GM21447 (cell line): ENCODE measurements around the gene AURKA.
A peak's percentile ranks its signal among the peaks of the same experiment; 100 is the strongest.
"Not testable (repeated sequence)": the region's sequence is repeated elsewhere in the genome, so short reads cannot be mapped to it uniquely, and the experiment has no call there.

Experiments used
- ATAC-seq: cut with Tn5 transposase; IDR thresholded peaks from one replicate; pipeline ENCODE4 v1.9.1; 2021; ENCODE audit not compliant: unreplicated experiment

The AURKA gene

GRCh38 chr20:56360133-56360907 is 31.7 kb downstream of the AURKA start:
- no peak for ATAC-seq

DNA sequence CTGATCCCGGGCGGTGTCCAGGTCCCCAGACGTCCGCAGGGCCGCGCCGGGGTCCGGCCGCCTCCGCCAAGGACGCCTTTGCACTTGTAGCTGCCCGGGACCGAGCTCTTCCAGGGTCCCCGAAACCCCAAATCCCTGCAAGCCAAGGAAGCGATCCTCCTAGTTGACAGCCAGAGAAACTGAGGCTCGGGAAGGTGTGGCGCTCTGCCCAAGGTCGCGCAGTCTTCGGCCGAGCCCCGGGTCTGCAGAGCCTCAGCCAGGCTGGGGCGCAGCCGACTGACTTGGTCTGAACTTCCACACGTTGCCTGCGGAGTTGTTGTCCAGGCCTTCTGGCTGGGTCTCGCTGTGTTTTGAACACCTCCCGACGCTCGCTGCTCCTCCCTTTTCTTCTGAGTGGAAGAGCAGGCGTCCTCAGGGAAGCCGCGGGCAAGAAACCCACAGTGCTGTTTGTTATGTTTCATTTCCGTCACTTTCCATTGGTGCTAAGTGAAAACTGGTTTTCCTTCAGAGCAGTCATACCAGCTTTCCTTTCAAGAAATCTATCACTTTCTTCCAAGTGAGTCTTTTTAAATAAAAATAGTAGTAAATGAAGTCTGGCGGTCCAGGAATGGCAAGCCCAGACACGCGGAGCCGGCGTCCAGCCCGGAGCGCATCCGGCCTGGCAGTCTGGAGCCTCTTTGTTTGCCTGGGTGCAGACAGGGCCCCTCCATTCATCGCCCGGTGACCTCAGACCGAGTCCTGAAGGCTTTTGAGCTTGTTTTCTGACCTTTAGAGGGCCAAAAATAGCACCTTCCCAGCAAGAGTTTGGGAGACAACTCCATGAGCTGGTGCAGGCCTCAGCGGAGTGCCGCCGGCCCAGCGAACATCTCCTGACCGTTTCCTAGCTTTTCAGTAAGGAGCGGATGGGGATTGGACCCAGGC is 32.5 kb downstream of the AURKA start:
- peak; percentile 38 for ATAC-seq

GRCh38 chr20:56358600-56359211 is 33.3 kb downstream of the AURKA start, which contains the start of gene FAM210B:
TSS of gene FAM210B (plus strand) at chr20:56358974. CDS start at chr20:56359006, 32 bp downstream.
- peak; percentile 88 for ATAC-seq

GRCh38 chr20:56358070-56358469 is 33.9 kb downstream of the AURKA start:
- no peak for ATAC-seq

DNA sequence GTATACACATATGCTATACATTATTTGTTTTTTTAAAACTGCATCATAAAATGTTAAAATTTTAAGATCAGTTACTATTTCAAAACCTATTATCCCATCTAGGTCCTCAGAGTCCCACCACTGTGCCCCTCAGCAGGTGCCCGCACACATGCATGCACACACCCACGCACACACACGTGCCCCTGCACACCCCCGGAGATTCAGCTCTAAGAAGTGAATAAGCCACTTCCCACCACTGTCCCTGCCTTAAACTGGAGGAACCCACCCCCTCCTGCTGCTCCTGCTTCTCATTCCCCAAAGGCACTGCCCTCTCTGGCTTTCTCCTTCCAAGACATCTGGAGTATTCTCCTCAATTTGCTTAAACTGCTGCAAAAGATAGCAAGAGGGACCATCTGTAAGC is 38.7 kb downstream of the AURKA start:
- ATAC-seq, result no peak

- ATAC-seq, result no peak
These were observed 39.5 kb downstream of the AURKA start for GRCh38 chr20:56352345-56353055.

DNA sequence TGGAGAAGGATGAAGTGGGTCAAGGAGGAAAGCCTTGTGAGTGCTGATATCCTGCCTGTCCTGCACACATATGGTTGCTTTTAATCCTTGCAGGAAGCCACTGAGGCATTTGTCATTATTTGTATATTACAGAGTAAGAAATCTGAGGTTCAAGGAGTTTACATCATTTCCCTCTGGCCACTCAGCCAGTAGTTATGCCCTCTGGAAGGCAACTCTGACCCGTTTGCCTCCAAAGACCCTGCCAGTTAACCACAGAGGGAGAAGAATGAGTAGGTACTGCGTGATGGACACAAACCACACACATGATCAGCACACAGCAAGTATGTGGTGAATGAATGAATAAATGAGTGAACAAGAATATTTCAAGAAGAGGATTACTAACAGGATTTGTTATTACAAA is 41.2 kb downstream of the AURKA start:
- no peak for ATAC-seq

DNA sequence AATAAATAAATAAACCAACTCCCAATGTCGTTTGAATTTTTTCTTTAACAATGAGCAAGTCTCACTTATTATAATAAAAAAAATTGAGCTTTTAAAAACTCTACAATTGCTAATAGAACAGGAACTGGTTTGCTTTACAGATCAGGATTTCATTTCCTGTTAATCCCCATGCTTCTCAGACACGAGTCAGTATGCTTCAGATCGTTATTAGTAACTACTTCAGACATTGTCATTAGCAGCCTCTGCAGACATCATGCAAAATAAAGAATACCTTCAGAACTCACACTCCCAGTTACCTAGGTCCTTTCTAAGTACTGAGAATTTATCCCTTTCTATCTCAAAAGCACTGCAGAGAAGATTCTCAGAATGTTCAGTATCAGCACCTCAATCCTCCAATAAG is 43.3 kb downstream of the AURKA start:
- ATAC-seq, result no peak

DNA sequence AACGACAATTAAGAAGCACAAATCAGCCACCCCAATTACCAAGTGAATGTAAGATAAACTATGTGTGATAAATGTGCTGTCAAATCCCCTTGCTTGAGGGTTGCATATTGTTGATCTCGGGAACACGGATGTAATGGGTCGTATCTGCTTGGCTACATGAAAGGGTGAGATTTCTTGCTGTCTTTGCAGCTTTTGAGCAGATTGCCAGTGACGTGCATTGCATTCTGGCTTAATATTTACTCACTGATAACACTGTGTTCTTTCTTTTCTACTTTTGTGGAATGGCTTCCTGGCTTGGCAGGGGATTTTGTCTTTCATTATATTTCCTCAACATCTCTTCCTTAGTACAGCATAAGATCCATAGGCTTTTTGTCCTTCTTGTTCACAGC is 43.7 kb downstream of the AURKA start:
- ATAC-seq, result no peak

DNA sequence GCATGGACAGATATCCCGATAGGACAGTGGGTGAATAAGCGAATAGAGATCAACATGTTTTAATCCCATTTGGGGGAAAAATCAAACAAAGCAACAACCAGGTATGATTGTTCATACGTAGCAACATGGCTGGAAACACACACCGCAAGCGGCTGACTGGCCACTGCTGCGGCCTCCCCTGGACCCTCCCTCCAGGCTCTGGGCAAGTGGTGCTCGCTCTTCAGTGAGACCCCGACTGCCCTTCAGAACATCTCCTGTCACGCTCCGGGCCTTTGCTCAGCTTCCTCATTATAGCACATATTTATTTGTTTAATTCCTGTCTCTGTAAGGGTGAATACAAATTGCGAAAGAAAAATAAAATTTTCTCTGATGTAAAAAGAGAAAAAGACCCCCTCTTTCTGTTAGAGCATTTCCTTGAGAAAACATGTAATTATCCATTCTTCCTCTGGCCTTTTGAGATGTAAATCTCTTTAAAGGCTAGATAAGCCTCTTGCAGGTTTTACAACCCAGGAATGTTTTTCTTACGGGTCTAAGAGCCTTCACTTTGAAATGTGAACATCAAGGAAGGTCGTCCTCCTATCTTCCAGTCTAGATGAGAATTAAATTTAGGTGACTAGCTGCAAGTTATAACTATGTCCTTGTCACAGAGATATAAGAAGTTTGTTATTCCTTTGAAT is 44.2 kb downstream of the AURKA start:
- no peak for ATAC-seq

DNA sequence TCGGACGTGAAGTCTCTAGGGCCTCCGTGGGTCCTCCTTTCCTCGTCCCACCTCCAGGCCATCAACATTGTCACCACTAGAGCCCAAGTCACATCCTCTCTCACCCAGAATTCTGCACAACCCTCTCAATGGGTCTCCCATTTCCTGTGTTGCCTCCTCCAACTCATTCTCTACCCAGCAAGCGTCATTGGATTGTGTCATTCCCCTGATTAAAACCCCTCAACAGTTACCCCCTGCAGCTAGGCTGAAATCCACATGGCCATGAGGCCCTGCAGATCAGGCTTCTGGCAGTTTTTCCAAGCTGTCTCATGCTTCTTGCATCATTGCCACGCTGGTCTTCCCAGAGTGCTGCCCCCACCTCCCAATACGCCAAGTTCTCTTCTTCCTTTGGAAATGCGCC is 46.1 kb downstream of the AURKA start:
- no peak for ATAC-seq

- no peak for ATAC-seq
These were observed 48.1 kb downstream of the AURKA start for GRCh38 chr20:56343861-56344381.

DNA sequence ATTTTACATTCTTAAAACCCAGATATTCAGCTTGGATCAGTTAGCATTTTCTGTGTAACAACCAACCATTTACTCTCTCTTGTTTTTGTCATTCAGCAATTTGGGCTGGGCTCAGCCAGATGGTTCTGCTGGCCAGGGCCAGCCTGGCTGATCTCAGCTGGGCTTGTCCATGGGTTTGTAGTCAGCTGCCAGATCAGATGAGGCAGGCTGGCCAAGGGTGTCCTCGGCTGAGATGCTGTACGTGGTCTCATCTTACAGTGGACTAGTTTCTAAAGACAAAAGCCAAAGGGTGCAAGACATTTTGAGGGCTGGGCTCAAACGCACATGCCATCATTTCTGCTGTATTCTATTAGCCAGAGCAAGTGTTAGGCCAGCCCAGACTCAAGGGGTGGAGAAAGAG is 49.2 kb downstream of the AURKA start:
- ATAC-seq, result no peak

- not testable (repeated sequence) for ATAC-seq
These were observed 55.3 kb downstream of the AURKA start for GRCh38 chr20:56336709-56337108.

- ATAC-seq, result no peak
These were observed 63.2 kb downstream of the AURKA start for GRCh38 chr20:56328861-56329260.

DNA sequence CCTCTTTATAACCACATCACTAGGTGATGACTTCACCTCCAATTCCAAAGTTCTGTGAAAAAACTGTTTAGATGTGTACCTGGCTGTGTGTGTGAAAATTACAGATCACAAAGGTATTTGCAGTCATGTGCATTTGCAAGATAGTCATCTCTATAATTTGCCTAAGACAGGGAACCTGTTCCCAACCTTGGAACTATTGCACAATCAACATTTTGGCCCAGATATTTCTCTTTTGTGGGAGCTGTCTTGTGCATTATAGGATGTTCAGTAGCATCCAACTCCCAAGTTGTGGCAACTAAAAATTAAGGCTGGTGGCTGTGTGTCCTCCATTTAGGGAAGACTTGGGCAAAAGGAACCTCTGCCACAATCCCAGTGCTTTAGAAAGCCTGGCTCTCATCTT is 67.2 kb downstream of the AURKA start:
- ATAC-seq, result no peak

- no peak for ATAC-seq
These were observed 68.4 kb downstream of the AURKA start for GRCh38 chr20:56323656-56324055.

DNA sequence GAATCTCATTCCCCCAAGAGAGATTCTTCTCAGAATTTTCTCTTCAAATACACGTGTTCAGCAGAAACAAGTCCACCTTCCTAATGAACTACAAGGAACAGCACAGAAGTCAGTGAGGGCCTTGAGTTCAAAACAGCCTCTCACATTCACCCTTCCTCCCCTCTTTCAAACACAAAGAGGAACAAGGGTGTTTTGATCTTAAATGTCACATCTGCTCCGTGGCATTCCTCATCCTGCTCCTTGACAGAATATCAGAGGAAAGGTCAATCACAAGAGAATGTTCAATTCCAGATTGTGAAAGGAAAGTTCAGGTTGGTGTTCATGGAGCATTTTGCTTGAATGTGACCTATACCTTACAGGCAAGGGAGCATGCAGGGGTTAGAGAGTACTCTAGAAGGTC is 68.8 kb downstream of the AURKA start:
- ATAC-seq, result no peak

- no peak for ATAC-seq
These were observed 69.3 kb downstream of the AURKA start for GRCh38 chr20:56322681-56323080.
